Head of caudate nucleus (tissue), 42 donors: Measurements from ENCODE around the gene NBL1.
"Not testable (repeated sequence)": the region's sequence is repeated elsewhere in the genome, so short reads cannot be mapped to it uniquely, and the experiment has no call there.

ENCODE experiments used
- DNase-seq, 42 donors: peaks; one replicate each; pipeline versions ENCODE4 v3.0.0 to v3.0.0-alpha.2; 2020 to 2021; ENCODE audit warnings: mixed read lengths in 7 of 42
- intact Hi-C: fragments of 100-400 bp; cut with DNase I; formaldehyde crosslinking; loops from one replicate; pipeline ENCODE4 v1.15.0; 2022

Gene NBL1

GRCh38 chr1:19619697-19620384 lies 24.3 kb upstream of the NBL1 start:
- intact Hi-C loops = no loop called here
- no peak for DNase-seq

- DNase-seq = no peak
- intact Hi-C loops = no loop called here
Measured at GRCh38 chr1:19620786-19621185, 23.3 kb upstream of the NBL1 start.

- no peak for DNase-seq
- intact Hi-C loops = no loop called here
Measured at GRCh38 chr1:19621274-19621950, 22.7 kb upstream of the NBL1 start.

GRCh38 chr1:19622204-19622603 lies 21.9 kb upstream of the NBL1 start:
- no peak for DNase-seq
- intact Hi-C loops = no loop called here

GRCh38 chr1:19623523-19623922 lies 20.6 kb upstream of the NBL1 start:
- intact Hi-C loops = no loop called here
- DNase-seq = no peak

- peak in 1 of 42 donors; percentile 4 for DNase-seq
- intact Hi-C loops = no loop called here
Measured at GRCh38 chr1:19625291-19625937, 18.7 kb upstream of the NBL1 start.

- intact Hi-C loops = no loop called here
Measured at GRCh38 chr1:19628879-19629278, 15.2 kb upstream of the NBL1 start.

GRCh38 chr1:19629357-19629756 lies 14.8 kb upstream of the NBL1 start:
- intact Hi-C loops = no loop called here

More at GRCh38 chr1:19628879-19629278, 15.2 kb upstream of the NBL1 start:
- DNase-seq = peak in 8 of 42 donors; percentile 25 to 71 (median 46)

GRCh38 chr1:19630192-19630591 lies 13.9 kb upstream of the NBL1 start:
- intact Hi-C loops, DNase-seq: not testable (repeated sequence)

More at GRCh38 chr1:19629357-19629756, 14.8 kb upstream of the NBL1 start:
- DNase-seq = no peak

GRCh38 chr1:19630720-19631395 lies 13.3 kb upstream of the NBL1 start:
- intact Hi-C loops = no loop called here
- peak in 1 of 42 donors; percentile 3 for DNase-seq

GRCh38 chr1:19632211-19632610 lies 11.9 kb upstream of the NBL1 start:
- DNase-seq = no peak
- intact Hi-C loops = no loop called here

GRCh38 chr1:19633106-19633505 lies 11.0 kb upstream of the NBL1 start:
- DNase-seq = no peak
- intact Hi-C loops = no loop called here

- intact Hi-C loops, DNase-seq: not testable (repeated sequence)
Measured at GRCh38 chr1:19635064-19635463, 9.0 kb upstream of the NBL1 start.

- DNase-seq = no peak
- intact Hi-C loops = no loop called here
Measured at GRCh38 chr1:19635646-19636045, 8.5 kb upstream of the NBL1 start.

GRCh38 chr1:19636065-19636464 lies 8.0 kb upstream of the NBL1 start:
- DNase-seq = no peak
- intact Hi-C loops = no loop called here

GRCh38 chr1:19636749-19637148 lies 7.4 kb upstream of the NBL1 start:
- peak in 4 of 42 donors; percentile 46 to 70 (median 50) for DNase-seq
- intact Hi-C loops = not testable (repeated sequence)

GRCh38 chr1:19637606-19638005 lies 6.5 kb upstream of the NBL1 start:
- DNase-seq = no peak
- intact Hi-C loops = no loop called here

- DNase-seq = peak in 2 of 42 donors; percentile 37 to 49
- intact Hi-C loops = not testable (repeated sequence)
Measured at GRCh38 chr1:19639228-19639627, 4.9 kb upstream of the NBL1 start.

GRCh38 chr1:19639999-19640362 lies 4.1 kb upstream of the NBL1 start:
- no peak for DNase-seq
- intact Hi-C loops = no loop called here
